Neural crest cell (in vitro differentiated cells): ENCODE measurements around the gene CAPNS1. TPM values are rescaled to one million over a fixed set of nuclear protein-coding genes. Genes with fewer than 3 reads are reported as not detected.

Experiments used
- DNase-seq: peaks from one replicate; pipeline ENCODE4 v3.0.0; 2021; ENCODE audit warnings: low read depth, mixed read lengths, low spot score
- H3K27ac Mint-ChIP-seq: one replicate; pipeline ENCODE4 v1.8.0; 2021; ENCODE audit warnings: mild to moderate bottlenecking, mixed read lengths; ENCODE audit not compliant: unreplicated experiment
- H3K27me3 Mint-ChIP-seq: 2 replicates; pipeline ENCODE4 v1.8.0; 2021; ENCODE audit warnings: low read depth, mild to moderate bottlenecking, mixed read lengths
- H3K36me3 Mint-ChIP-seq: 2 replicates; pipeline ENCODE4 v1.8.0; 2021; ENCODE audit warnings: low read depth, mild to moderate bottlenecking, mixed read lengths
- H3K4me1 Mint-ChIP-seq: 2 replicates; pipeline ENCODE4 v1.8.0; 2021; ENCODE audit warnings: mixed read lengths
- H3K4me3 Mint-ChIP-seq: one replicate; pipeline ENCODE4 v1.8.0; 2021; ENCODE audit warnings: mild to moderate bottlenecking, mixed read lengths
- H3K9me3 Mint-ChIP-seq: 2 replicates; pipeline ENCODE4 v1.8.0; 2021; ENCODE audit warnings: mixed read lengths
- CTCF ChIP-seq: fragments of 200-600 bp; sonication (generic); conservative IDR thresholded peaks from 2 replicates; pipeline ENCODE4 v1.5.0; 2021; ENCODE audit warnings: antibody characterized with exemption, mild to moderate bottlenecking
- total RNA-seq: library from RNA; stranded (reverse); gene quantifications from 2 replicates; pipeline ENCODE4 v1.2.1, GENCODE V29; 2021

The CAPNS1 gene
- total RNA-seq, 1 donor from 2014 or later = 321 TPM

GRCh38 chr19:36115453-36116343 is 24.2 kb upstream of the CAPNS1 start, which contains the start of gene TBCB:
Gene TBCB, plus strand, starts transcription at chr19:36115468. Its CDS starts 93 bp downstream, at chr19:36115561.
- no peak for DNase-seq
- H3K36me3 Mint-ChIP-seq = peaks cover 13% of the 10 kb centered on the region
- no peaks in the 10 kb centered on the region for H3K9me3 Mint-ChIP-seq
- no peak for TF ChIP-seq CTCF
- H3K27me3 Mint-ChIP-seq = peaks cover 5% of the 10 kb centered on the region
- peak within 1 kb of the TSS; percentile 95 for H3K27ac Mint-ChIP-seq
- peaks cover 44% of the 10 kb centered on the region for H3K4me1 Mint-ChIP-seq
- peak within 1 kb of the TSS; percentile 93 for H3K4me3 Mint-ChIP-seq

- Mint-ChIP-seq H3K4me3 (peak overlapping the region; percentile 93), H3K27ac (no peak overlapping the region), H3K9me3 (no peaks in the 10 kb centered on the region), H3K4me1 (peaks cover 44% of the 10 kb centered on the region), H3K27me3 (peaks cover 5% of the 10 kb centered on the region), H3K36me3 (peaks cover 13% of the 10 kb centered on the region)
- TF ChIP-seq CTCF = no peak
- no peak for DNase-seq
Measured at GRCh38 chr19:36116344-36116637, 23.6 kb upstream of the CAPNS1 start.

GRCh38 chr19:36120092-36120983 is 19.5 kb upstream of the CAPNS1 start:
- Mint-ChIP-seq H3K9me3 (no peaks in the 10 kb centered on the region), H3K4me1 (peaks cover 22% of the 10 kb centered on the region), H3K36me3 (peaks cover 6% of the 10 kb centered on the region), H3K27me3 (no peaks in the 10 kb centered on the region), H3K4me3 (peak overlapping the region; percentile 73), H3K27ac (peak overlapping the region; percentile 14)
- DNase-seq = no peak
- no peak for TF ChIP-seq CTCF

GRCh38 chr19:36120984-36121358 is 18.9 kb upstream of the CAPNS1 start:
- H3K27me3 Mint-ChIP-seq = no peaks in the 10 kb centered on the region
- H3K36me3 Mint-ChIP-seq = peaks cover 9% of the 10 kb centered on the region
- no peak overlapping the region for H3K27ac Mint-ChIP-seq
- H3K9me3 Mint-ChIP-seq = no peaks in the 10 kb centered on the region
- TF ChIP-seq CTCF = no peak
- no peak overlapping the region for H3K4me3 Mint-ChIP-seq
- peaks cover 20% of the 10 kb centered on the region for H3K4me1 Mint-ChIP-seq
- no peak for DNase-seq

- Mint-ChIP-seq H3K36me3 (peaks cover 6% of the 10 kb centered on the region), H3K4me3 (no peak overlapping the region), H3K27ac (no peak overlapping the region), H3K27me3 (no peaks in the 10 kb centered on the region), H3K9me3 (no peaks in the 10 kb centered on the region), H3K4me1 (peaks cover 16% of the 10 kb centered on the region)
- DNase-seq = no peak
- TF ChIP-seq CTCF = no peak
Measured at GRCh38 chr19:36121486-36122124, 18.3 kb upstream of the CAPNS1 start.
